Ishikawa (cell line): Measurements from ENCODE around the gene CACNA1C.

Experiments used
- CEBPB ChIP-seq: IDR thresholded peaks from 2 replicates; pipeline ENCODE4 v1.6.1; 2012
- CREB1 ChIP-seq: IDR thresholded peaks from 2 replicates; pipeline ENCODE4 v1.6.1; 2012; ENCODE audit warnings: low read depth
- EP300 ChIP-seq: IDR thresholded peaks from 2 replicates; pipeline ENCODE4 v1.6.1; 2012; ENCODE audit warnings: borderline replicate concordance
- RAD21 ChIP-seq: IDR thresholded peaks from 2 replicates; pipeline ENCODE4 v1.6.1; 2012; ENCODE audit warnings: low read depth
- TAF1 ChIP-seq: IDR thresholded peaks from 2 replicates; pipeline ENCODE4 v1.6.1; 2012; ENCODE audit warnings: low read depth, mild to moderate bottlenecking
- TEAD4 ChIP-seq: IDR thresholded peaks from 2 replicates; pipeline ENCODE4 v1.6.1; 2012

GRCh38 chr12:2523844-2524243, 471.1 kb downstream of the CACNA1C start:
- TF ChIP-seq CEBPB (no peak), EP300 (no peak), RAD21 (no peak), TEAD4 (no peak), CREB1 (no peak), TAF1 (no peak)
